Thymus (tissue), 11 donors: ENCODE data around the gene IL34. TPM values are rescaled to one million over a fixed set of nuclear protein-coding genes. Genes with fewer than 3 reads are reported as not detected.
A peak's percentile ranks its signal among the peaks of the same experiment; 100 is the strongest.

Experiments
- DNase-seq, 9 donors: peaks; one replicate each; pipeline ENCODE4 v3.0.0-alpha.2; 2013; ENCODE audit warnings: low spot score in 9 of 9, low read depth in 6 of 9, missing footprints in 1 of 9
- H3K27ac ChIP-seq, 2 donors: one replicate each; pipeline ENCODE4 v1.5.1; 2013; ENCODE audit warnings: control low read depth in 1 of 2, low read depth in 1 of 2, low read length in 1 of 2, mild to moderate bottlenecking in 1 of 2, moderate library complexity in 1 of 2
- H3K27me3 ChIP-seq, 2 donors: one replicate each; pipeline ENCODE4 v1.5.1; 2013; ENCODE audit warnings: low read length in 1 of 2; ENCODE audit not compliant: control insufficient read depth in 2 of 2, insufficient read depth in 1 of 2
- H3K36me3 ChIP-seq, 2 donors: one replicate each; pipeline ENCODE4 v1.5.1; 2013; ENCODE audit warnings: low read length in 1 of 2, mild to moderate bottlenecking in 1 of 2, moderate library complexity in 1 of 2; ENCODE audit not compliant: control insufficient read depth in 2 of 2, insufficient read depth in 2 of 2
- H3K4me1 ChIP-seq, 2 donors: one replicate each; pipeline ENCODE4 v1.5.1; 2013; ENCODE audit warnings: low read length in 2 of 2; ENCODE audit not compliant: control insufficient read depth in 2 of 2, insufficient read depth in 2 of 2
- H3K4me3 ChIP-seq, 2 donors: one replicate each; pipeline ENCODE4 v1.5.1; 2013; ENCODE audit warnings: low read length in 2 of 2, control low read depth in 1 of 2, mild to moderate bottlenecking in 1 of 2
- H3K9me3 ChIP-seq, 2 donors: one replicate each; pipeline ENCODE4 v1.5.1; 2013; ENCODE audit warnings: low read length in 1 of 2, mild to moderate bottlenecking in 1 of 2; ENCODE audit not compliant: control insufficient read depth in 2 of 2, insufficient read depth in 1 of 2
- WGBS: extraction: QIAGEN DNeasy Blood & Tissue Kit; methylation state at CpG from one replicate; pipeline ENCODE4 v1.1.7; 2013; 5-methylcytosine and 5-hydroxymethylcytosine counted together
- polyA plus RNA-seq: library from polyadenylated mRNA; stranded (reverse); fragments of 200-250 nt; gene quantifications from one replicate; pipeline ENCODE4 v1.2.3, GENCODE V29; 2013
- total RNA-seq: library from RNA; stranded (reverse); fragments of 120-200 nt; gene quantifications from one replicate; pipeline ENCODE4 v1.2.4, GENCODE V29; 2013
- donor health status: healthy.

Gene IL34
- total and polyA plus RNA-seq, 2 donors = 4.7 to 10.1 TPM

DNA sequence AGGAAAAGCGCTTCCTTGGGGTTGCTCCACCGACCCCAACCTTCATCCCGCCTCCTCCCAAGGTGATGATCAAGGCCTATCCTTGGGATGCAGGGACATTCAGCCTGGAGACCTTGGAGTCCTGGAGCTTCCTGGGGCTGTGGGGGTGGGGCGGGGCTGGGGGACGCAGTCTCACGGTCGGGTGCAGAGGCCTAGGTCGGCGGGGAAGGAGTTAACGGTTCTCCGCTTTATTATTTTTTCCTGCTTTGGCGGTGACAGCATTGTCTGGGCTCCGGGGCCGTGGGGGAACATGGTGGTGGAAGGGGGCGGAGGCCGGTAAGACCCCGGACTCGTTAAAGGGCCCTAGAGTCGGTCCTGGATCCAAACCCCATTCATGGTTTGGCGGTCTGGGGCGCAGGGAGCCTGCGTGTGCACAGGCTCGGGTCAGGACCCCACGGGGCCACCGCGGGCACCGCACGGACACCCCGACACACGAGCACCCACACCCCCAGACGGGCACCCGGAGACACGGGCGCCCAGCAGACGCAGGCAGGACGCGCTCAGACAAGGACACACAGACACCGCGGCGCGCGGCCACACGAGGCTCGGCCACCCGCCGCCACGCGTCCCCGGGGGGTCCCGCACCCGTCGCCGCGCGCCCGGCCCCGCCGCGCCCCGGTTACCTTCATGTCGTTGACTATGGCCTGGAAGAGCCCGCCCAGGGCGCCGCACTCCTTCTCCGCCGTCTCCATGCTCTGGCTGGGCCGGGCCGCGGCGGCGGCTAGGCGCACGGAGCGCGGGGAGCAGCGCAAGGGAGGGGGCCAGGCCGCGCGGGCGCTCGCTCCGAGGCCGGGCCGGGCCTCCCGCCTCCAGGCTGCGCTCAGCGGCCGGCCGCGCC lies 38.9 kb downstream of the IL34 start:
- no peak for DNase-seq
- peaks cover 0 to 8% of the 10 kb centered on the region in 2 donors for H3K9me3 ChIP-seq
- H3K36me3 ChIP-seq = peaks cover 12 to 18% of the 10 kb centered on the region in 2 donors
- peak overlapping the region; percentile 84 to 92 for H3K4me3 ChIP-seq
- no peaks in the 10 kb centered on the region for H3K27me3 ChIP-seq
- H3K4me1 ChIP-seq = peaks cover 70 to 92% of the 10 kb centered on the region in 2 donors
- peak overlapping the region in 1 of 2 donors; percentile 55 for H3K27ac ChIP-seq
- 4% methylated on average over 90 of the region's 90 CpGs for WGBS

- DNase-seq = peak in 2 of 9 donors; percentile 70 to 72
- Histone ChIP-seq H3K4me3 (peak within 1 kb of the TSS; percentile 84 to 92), H3K9me3 (peaks cover 0 to 12% of the 10 kb centered on the region in 2 donors), H3K27me3 (no peaks in the 10 kb centered on the region), H3K4me1 (peaks cover 77 to 92% of the 10 kb centered on the region in 2 donors), H3K27ac (peak within 1 kb of the TSS; percentile 58 to 62), H3K36me3 (peaks cover 6 to 13% of the 10 kb centered on the region in 2 donors)
- under 1% methylated on average over 71 of the region's 72 CpGs for WGBS
These were observed 39.6 kb downstream of the IL34 start, which contains the start of gene MTSS2 for GRCh38 chr16:70685938-70686375. Gene MTSS2 (minus strand): TSS chr16:70686053. CDS start chr16:70685791, 262 bp downstream.

- WGBS = 77% methylated on average over 29 of the region's 29 CpGs
- no peak for DNase-seq
- H3K27ac ChIP-seq = peak overlapping the region; percentile 58 to 62
These were observed 40.2 kb downstream of the IL34 start for GRCh38 chr16:70686376-70687101.

DNA sequence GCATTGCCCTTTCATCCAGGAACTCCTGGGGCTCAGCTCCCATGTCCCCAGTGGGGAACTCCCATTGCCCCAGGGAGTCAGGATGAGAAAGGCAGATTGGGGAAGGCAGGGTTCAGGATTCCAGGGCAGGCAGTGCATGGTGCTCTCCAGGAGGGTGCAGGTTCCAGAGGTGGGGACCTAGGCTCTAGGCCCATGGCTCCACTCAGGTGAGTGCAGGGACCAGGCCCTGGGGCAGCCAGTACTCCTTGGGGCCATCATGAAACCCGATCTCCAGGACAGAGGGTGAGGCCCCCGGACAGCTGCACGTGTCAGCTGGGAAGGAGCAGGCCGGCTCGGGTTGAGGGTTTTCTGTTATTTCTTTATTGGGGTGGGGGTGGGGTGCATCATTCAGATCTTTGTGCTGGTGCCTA lies 40.7 kb downstream of the IL34 start:
- no peaks in the 10 kb centered on the region for H3K27me3 ChIP-seq
- DNase-seq = no peak
- no peak overlapping the region for H3K4me3 ChIP-seq
- peak overlapping the region in 1 of 2 donors; percentile 62 for H3K27ac ChIP-seq
- peaks cover 6 to 15% of the 10 kb centered on the region in 2 donors for H3K36me3 ChIP-seq
- H3K4me1 ChIP-seq = peaks cover 77 to 92% of the 10 kb centered on the region in 2 donors
- peaks cover 0 to 12% of the 10 kb centered on the region in 2 donors for H3K9me3 ChIP-seq
- 76% methylated on average over 5 of the region's 5 CpGs for WGBS

More at GRCh38 chr16:70686376-70687101, 40.2 kb downstream of the IL34 start:
- Histone ChIP-seq H3K4me1 (peaks cover 78 to 92% of the 10 kb centered on the region in 2 donors), H3K27me3 (no peaks in the 10 kb centered on the region), H3K9me3 (peaks cover 0 to 12% of the 10 kb centered on the region in 2 donors), H3K4me3 (peak overlapping the region; percentile 44 to 92), H3K36me3 (peaks cover 6 to 15% of the 10 kb centered on the region in 2 donors)

DNA sequence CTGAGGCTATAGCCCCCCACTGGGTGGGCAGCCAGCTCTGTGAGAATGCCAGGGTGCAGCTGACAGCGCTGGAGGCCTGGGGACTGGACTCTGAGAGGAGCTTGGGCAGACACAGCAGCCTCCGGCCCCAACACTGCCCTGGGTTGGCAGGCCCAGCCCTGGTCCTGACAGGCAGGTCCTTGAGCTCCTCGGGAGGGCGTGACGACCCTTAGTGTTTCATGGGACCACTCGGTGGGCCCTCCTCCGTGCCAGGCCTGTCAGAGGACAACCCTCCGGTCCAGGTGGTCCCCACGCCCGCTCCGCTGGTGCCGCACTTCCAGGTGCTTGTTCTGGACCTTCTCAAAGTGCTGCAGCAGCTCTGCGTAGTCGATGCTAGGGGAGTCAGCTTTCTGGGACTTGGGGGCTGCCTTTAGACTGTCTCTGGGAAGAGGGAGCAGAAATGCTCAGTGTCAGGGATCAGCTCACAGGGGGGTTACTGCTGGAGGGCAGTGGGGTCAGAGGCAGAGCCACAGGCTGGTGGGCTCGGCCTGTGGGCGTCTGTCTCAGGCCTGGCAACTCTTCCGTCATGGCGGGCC lies 41.4 kb downstream of the IL34 start:
- WGBS = 95% methylated on average over 18 of the region's 18 CpGs
- Histone ChIP-seq H3K4me1 (peaks cover 77 to 92% of the 10 kb centered on the region in 2 donors), H3K9me3 (peaks cover 0 to 12% of the 10 kb centered on the region in 2 donors), H3K27ac (peak overlapping the region; percentile 25 to 80), H3K36me3 (peaks cover 5 to 17% of the 10 kb centered on the region in 2 donors), H3K27me3 (no peaks in the 10 kb centered on the region), H3K4me3 (no peak overlapping the region)
- DNase-seq = no peak

GRCh38 chr16:70688246-70688742 lies 41.9 kb downstream of the IL34 start:
- Histone ChIP-seq H3K27ac (peak overlapping the region; percentile 25 to 80), H3K9me3 (peaks cover 0 to 12% of the 10 kb centered on the region in 2 donors), H3K4me1 (peaks cover 77 to 92% of the 10 kb centered on the region in 2 donors), H3K36me3 (peaks cover 0 to 12% of the 10 kb centered on the region in 2 donors), H3K4me3 (no peak overlapping the region), H3K27me3 (no peaks in the 10 kb centered on the region)
- WGBS = 89% methylated on average over 8 of the region's 8 CpGs
- no peak for DNase-seq

DNA sequence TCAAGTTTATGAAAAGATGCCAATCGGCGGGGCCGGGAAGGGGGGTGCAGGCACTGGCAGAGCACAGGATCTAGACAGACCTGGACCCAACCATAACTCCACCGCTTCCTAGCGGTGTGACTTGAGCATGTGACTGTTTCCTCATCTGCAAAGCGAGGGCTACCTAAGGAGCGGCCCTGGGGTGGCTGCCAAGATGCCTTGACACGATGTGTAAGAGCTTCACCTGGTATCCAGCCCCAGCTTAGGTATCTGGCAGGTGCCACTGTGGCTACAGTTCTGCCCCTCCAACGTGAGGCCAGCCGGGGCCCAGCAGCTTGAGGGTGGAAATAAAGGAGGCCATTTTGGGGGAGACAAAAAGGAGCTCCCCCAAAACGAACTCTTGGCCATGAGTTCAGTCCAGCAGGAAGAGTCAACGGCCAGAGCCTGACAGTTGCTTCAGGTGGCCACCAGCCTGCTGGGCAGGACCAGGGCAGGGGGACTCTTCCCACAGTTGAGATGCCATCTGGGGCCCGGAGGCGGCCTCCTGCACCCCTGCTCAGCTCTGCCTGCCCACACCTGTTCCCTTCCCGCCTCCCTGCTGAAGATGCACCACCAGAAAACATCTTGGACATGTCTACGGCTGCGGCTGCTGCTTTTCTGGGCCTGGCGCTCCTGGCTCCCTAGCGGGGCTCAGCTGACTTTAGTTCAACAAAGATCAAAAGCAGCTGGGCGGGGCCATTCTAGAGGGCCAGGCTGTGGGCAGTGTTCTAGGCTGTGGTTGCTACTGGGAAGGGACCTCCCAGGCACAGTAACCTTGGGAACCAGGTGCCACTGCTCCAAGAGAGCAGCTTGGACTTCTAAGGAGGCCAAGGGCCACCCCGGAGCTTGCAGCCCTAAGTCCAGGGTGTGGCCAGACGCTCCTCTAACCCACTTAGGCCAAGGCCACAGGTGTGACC lies 42.9 kb downstream of the IL34 start:
- H3K36me3 ChIP-seq = peaks cover under 1 to 12% of the 10 kb centered on the region in 2 donors
- H3K27me3 ChIP-seq = no peaks in the 10 kb centered on the region
- peak overlapping the region; percentile 3 to 80 for H3K27ac ChIP-seq
- DNase-seq = peak in 1 of 9 donors; percentile 74
- H3K9me3 ChIP-seq = peaks cover 0 to 12% of the 10 kb centered on the region in 2 donors
- WGBS = 74% methylated on average over 22 of the region's 22 CpGs
- H3K4me1 ChIP-seq = peaks cover 80 to 92% of the 10 kb centered on the region in 2 donors
- no peak overlapping the region for H3K4me3 ChIP-seq
